Kidney (tissue), 14 donors: ENCODE results near the gene MRGPRE. TPM values are rescaled to one million over a fixed set of nuclear protein-coding genes. Genes with fewer than 3 reads are reported as not detected.

ENCODE experiments used
- DNase-seq, 5 donors: peaks; one replicate each; pipeline ENCODE4 v3.0.0-alpha.2; 2013 to 2020
- FAIRE-seq: peaks from 2 replicates; lab custom pipeline; 2012; peaks lifted over from hg19 to GRCh38; lab: Jason Lieb, UNC
- H3K27ac ChIP-seq, 2 donors: one replicate each; pipeline ENCODE4 v1.7.0; 2013; ENCODE audit warnings: low read depth in 2 of 2, low read length in 2 of 2, inconsistent platforms in 1 of 2
- H3K27me3 ChIP-seq: one replicate; pipeline ENCODE4 v1.7.1; 2013; ENCODE audit warnings: low read length, inconsistent platforms; ENCODE audit not compliant: control insufficient read depth, insufficient read depth
- H3K36me3 ChIP-seq, 3 donors: one replicate each; pipeline versions ENCODE4 v1.7.0 to v1.7.1; 2013; ENCODE audit warnings: low read length in 3 of 3, control low read depth in 1 of 3, inconsistent platforms in 1 of 3; ENCODE audit not compliant: insufficient read depth in 3 of 3, control insufficient read depth in 2 of 3
- H3K4me1 ChIP-seq, 3 donors: one replicate each; pipeline versions ENCODE4 v1.7.0 to v1.7.1; 2013; ENCODE audit warnings: low read length in 3 of 3, inconsistent platforms in 1 of 3, low read depth in 1 of 3; ENCODE audit not compliant: control insufficient read depth in 2 of 3, insufficient read depth in 2 of 3
- H3K4me3 ChIP-seq, 3 donors: one replicate each; pipeline versions ENCODE4 v1.7.0 to v1.8.1; 2013; ENCODE audit warnings: low read length in 3 of 3, control low read depth in 1 of 3, inconsistent platforms in 1 of 3
- H3K9ac ChIP-seq, 3 donors: one replicate each; pipeline versions ENCODE4 v1.7.0 to v1.7.1; 2013; ENCODE audit warnings: low read length in 3 of 3, control low read depth in 1 of 3, inconsistent platforms in 1 of 3
- H3K9me3 ChIP-seq, 3 donors: one replicate each; pipeline versions ENCODE4 v1.7.0 to v1.7.1; 2013; ENCODE audit warnings: low read length in 3 of 3, control low read depth in 1 of 3, inconsistent platforms in 1 of 3; ENCODE audit not compliant: control insufficient read depth in 2 of 3, insufficient read depth in 1 of 3
- CTCF ChIP-seq: IDR thresholded peaks from 3 replicates; pipeline ENCODE4 v1.5.1; 2012; ENCODE audit warnings: mild to moderate bottlenecking, moderate library complexity, borderline replicate concordance; ENCODE audit not compliant: insufficient read depth; ENCODE audit errors: extremely low read depth
- intact Hi-C: fragments of 100-400 bp; cut with DNase I; formaldehyde crosslinking; loops from one replicate; pipeline ENCODE4 v1.11.1; 2022
- polyA plus RNA-seq: library from polyadenylated mRNA; stranded (reverse); fragments of 350-450 nt; fragmentation: Illumina TruSeq; extraction: RNeasy Lipid Tissue Mini Kit (QIAGEN cat#74804); gene quantifications from one replicate; pipeline ENCODE4 v1.2.3, GENCODE V29; 2014; ENCODE audit warnings: low read depth, low replicate concordance; ENCODE audit not compliant: insufficient read depth
- total RNA-seq: library from RNA; stranded (reverse); fragmentation: NEBNext Ultra II Directional; extraction: Animal tissue kit (Norgen Biotek cat#: 25700); gene quantifications from one replicate; pipeline ENCODE4 v1.2.1, GENCODE V29; 2021
- donor health status: control.
- donor health status: control.
- donor health status: control.
- donor health status: control.
- donor health status: control.
- donor health status: DM: yes; HTN: yes; CAD: no.
- donor health status: Normal renal cell carcinoma (clear cell type).

The MRGPRE gene
- total and polyA plus RNA-seq, 2 donors from 2014 or later = 0.22 TPM; not detected in 1

- no peak for FAIRE-seq
- H3K4me3 ChIP-seq = no peak overlapping the region
- no peaks in the 10 kb centered on the region for H3K27me3 ChIP-seq
- TF ChIP-seq CTCF = no peak
- H3K9me3 ChIP-seq = no peaks in the 10 kb centered on the region
- intact Hi-C loops = no loop called here
- peaks cover 0 to 3% (median 0%) of the 10 kb centered on the region in 3 donors for H3K4me1 ChIP-seq
- no peak overlapping the region for H3K9ac ChIP-seq
- no peaks in the 10 kb centered on the region for H3K36me3 ChIP-seq
- peak in 1 of 5 donors; percentile 56 for DNase-seq
- no peak overlapping the region for H3K27ac ChIP-seq
Observed at GRCh38 chr11:3222941-3223915, 9.0 kb downstream of the MRGPRE start.

- H3K36me3 ChIP-seq = no peaks in the 10 kb centered on the region
- no peak overlapping the region for H3K27ac ChIP-seq
- DNase-seq = peak in 2 of 5 donors; percentile 45 to 67
- no peak for TF ChIP-seq CTCF
- intact Hi-C loops = no loop called here
- peaks cover 0 to 3% (median 0%) of the 10 kb centered on the region in 3 donors for H3K4me1 ChIP-seq
- H3K9me3 ChIP-seq = no peaks in the 10 kb centered on the region
- FAIRE-seq = no peak
- no peaks in the 10 kb centered on the region for H3K27me3 ChIP-seq
- no peak overlapping the region for H3K9ac ChIP-seq
- H3K4me3 ChIP-seq = no peak overlapping the region
Observed at GRCh38 chr11:3222003-3222855, 10.0 kb downstream of the MRGPRE start.

- no peak for FAIRE-seq
Observed at GRCh38 chr11:3221408-3222002, 10.7 kb downstream of the MRGPRE start.

More at GRCh38 chr11:3221408-3222002, 10.7 kb downstream of the MRGPRE start:
- no peak for TF ChIP-seq CTCF
- Histone ChIP-seq H3K36me3 (no peaks in the 10 kb centered on the region), H3K27me3 (no peaks in the 10 kb centered on the region), H3K27ac (no peak overlapping the region), H3K4me3 (no peak overlapping the region), H3K9me3 (no peaks in the 10 kb centered on the region), H3K9ac (no peak overlapping the region), H3K4me1 (peaks cover 0 to 3% (median 0%) of the 10 kb centered on the region in 3 donors)
- peak in 1 of 5 donors; percentile 35 for DNase-seq
- intact Hi-C loops = no loop called here
